ENCODE measurements around the gene ZNF83.
"Not testable (repeated sequence)": the region's sequence is repeated elsewhere in the genome, so short reads cannot be mapped to it uniquely, and the experiment has no call there.

ZNF83 gene

GRCh38 chr19:52638601-52639000 lies 446 bp upstream of the ZNF83 start:
- Mint-ChIP-seq H3K4me1 (peaks cover 48% of the 10 kb centered on the region), H3K27me3 (ENCODE audit: low read depth, poor library complexity) (peaks cover 4% of the 10 kb centered on the region), H3K9me3 (peaks cover 11% of the 10 kb centered on the region), H3K36me3 (ENCODE audit: low read depth) (peaks cover 33% of the 10 kb centered on the region), H3K27ac (no peak overlapping the region), H3K4me3 (peak overlapping the region; percentile 95)
- no peak for TF ChIP-seq CTCF (IDR thresholded peaks at IDR 0.05)
- DNase-seq = peak; percentile 22

GRCh38 chr19:52635786-52636570 lies 2.2 kb downstream of the ZNF83 start:
- no peak overlapping the region for H3K27ac Mint-ChIP-seq
- TF ChIP-seq CTCF (IDR thresholded peaks at IDR 0.05) = no peak

GRCh38 chr19:52627441-52627840 lies 10.7 kb downstream of the ZNF83 start:
- Mint-ChIP-seq H3K9me3 (peaks cover 39% of the 10 kb centered on the region), H3K36me3 (ENCODE audit: low read depth) (peaks cover 49% of the 10 kb centered on the region)
- not testable (repeated sequence) for H3K4me3 Mint-ChIP-seq; H3K27ac Mint-ChIP-seq; H3K27me3 Mint-ChIP-seq (ENCODE audit: low read depth, poor library complexity); H3K4me1 Mint-ChIP-seq; DNase-seq

More at GRCh38 chr19:52635786-52636570, 2.2 kb downstream of the ZNF83 start:
- Mint-ChIP-seq H3K27me3 (ENCODE audit: low read depth, poor library complexity) (peaks cover 4% of the 10 kb centered on the region), H3K9me3 (peaks cover 18% of the 10 kb centered on the region), H3K4me3 (peak overlapping the region; percentile 95), H3K36me3 (ENCODE audit: low read depth) (peaks cover 50% of the 10 kb centered on the region), H3K4me1 (peaks cover 39% of the 10 kb centered on the region)
- DNase-seq = no peak

GRCh38 chr19:52626915-52627314 lies 11.2 kb downstream of the ZNF83 start:
- DNase-seq = no peak
- peaks cover 39% of the 10 kb centered on the region for H3K9me3 Mint-ChIP-seq
- no peak overlapping the region for H3K4me3 Mint-ChIP-seq
- peaks cover 4% of the 10 kb centered on the region for H3K4me1 Mint-ChIP-seq
- peaks cover 49% of the 10 kb centered on the region for H3K36me3 Mint-ChIP-seq (ENCODE audit: low read depth)
- H3K27me3 Mint-ChIP-seq (ENCODE audit: low read depth, poor library complexity) = peaks cover 2% of the 10 kb centered on the region
- no peak for TF ChIP-seq CTCF (IDR thresholded peaks at IDR 0.05)
- H3K27ac Mint-ChIP-seq = no peak overlapping the region

- no peak overlapping the region for H3K4me3 Mint-ChIP-seq
- no peak for DNase-seq
- peaks cover 6% of the 10 kb centered on the region for H3K4me1 Mint-ChIP-seq
- H3K27ac Mint-ChIP-seq = no peak overlapping the region
- TF ChIP-seq CTCF (IDR thresholded peaks at IDR 0.05) = no peak
- peaks cover 31% of the 10 kb centered on the region for H3K9me3 Mint-ChIP-seq
- no peaks in the 10 kb centered on the region for H3K27me3 Mint-ChIP-seq (ENCODE audit: low read depth, poor library complexity)
- H3K36me3 Mint-ChIP-seq (ENCODE audit: low read depth) = peaks cover 52% of the 10 kb centered on the region
Measured at GRCh38 chr19:52622261-52622660, 15.9 kb downstream of the ZNF83 start.

GRCh38 chr19:52621376-52621775 lies 16.8 kb downstream of the ZNF83 start:
- H3K36me3 Mint-ChIP-seq (ENCODE audit: low read depth) = peaks cover 61% of the 10 kb centered on the region
- no peak for TF ChIP-seq CTCF (IDR thresholded peaks at IDR 0.05)
- H3K4me1 Mint-ChIP-seq = peaks cover 6% of the 10 kb centered on the region
- no peak overlapping the region for H3K27ac Mint-ChIP-seq
- no peaks in the 10 kb centered on the region for H3K27me3 Mint-ChIP-seq (ENCODE audit: low read depth, poor library complexity)
- no peak for DNase-seq
- peaks cover 40% of the 10 kb centered on the region for H3K9me3 Mint-ChIP-seq
- H3K4me3 Mint-ChIP-seq = no peak overlapping the region
